ENCODE measurements around the gene SLC25A47. TPM values are rescaled to one million over a fixed set of nuclear protein-coding genes. Genes with fewer than 3 reads are reported as not detected.

The SLC25A47 gene
- total RNA-seq, 1 experiment from 2014 or later = not detected

GRCh38 chr14:100323942-100324307 lies 786 bp downstream of the SLC25A47 start:
- ATAC-seq (no peak), DNase-seq (ENCODE audit: low spot score) (no peak)
- Mint-ChIP-seq H3K4me1 (peaks cover 3% of the 10 kb centered on the region; the same call in 1 of the 2 replicates), H3K4me3 (no peak overlapping the region), H3K27ac (no peak overlapping the region), H3K36me3 (no peaks in the 10 kb centered on the region), H3K9me3 (no peaks in the 10 kb centered on the region), H3K27me3 (ENCODE audit: low read depth) (no peaks in the 10 kb centered on the region)
- TF ChIP-seq EMX1 (CRISPR knock-in tag; IDR thresholded peaks at IDR 0.05) = no peak
- no peak for TF ChIP-seq CREB1 (CRISPR knock-in tag; IDR thresholded peaks at IDR 0.05)
- TF ChIP-seq USF1 (CRISPR knock-in tag; IDR thresholded peaks at IDR 0.05) = no peak
- TF ChIP-seq GABPB1 (CRISPR knock-in tag; IDR thresholded peaks at IDR 0.05) = no peak
- no peak for TF ChIP-seq JUN (CRISPR knock-in tag; IDR thresholded peaks at IDR 0.05)
- TF ChIP-seq CBFB (CRISPR knock-in tag; IDR thresholded peaks at IDR 0.05; ENCODE audit: low read depth) = no peak
- TF ChIP-seq MLX (CRISPR knock-in tag; IDR thresholded peaks at IDR 0.05) = no peak
- TF ChIP-seq ELF4 (CRISPR knock-in tag; IDR thresholded peaks at IDR 0.05; ENCODE audit: low read depth) = no peak
- TF ChIP-seq PREB (CRISPR knock-in tag; IDR thresholded peaks at IDR 0.05; ENCODE audit: borderline replicate concordance) = no peak
- TF ChIP-seq, protein P1, sequence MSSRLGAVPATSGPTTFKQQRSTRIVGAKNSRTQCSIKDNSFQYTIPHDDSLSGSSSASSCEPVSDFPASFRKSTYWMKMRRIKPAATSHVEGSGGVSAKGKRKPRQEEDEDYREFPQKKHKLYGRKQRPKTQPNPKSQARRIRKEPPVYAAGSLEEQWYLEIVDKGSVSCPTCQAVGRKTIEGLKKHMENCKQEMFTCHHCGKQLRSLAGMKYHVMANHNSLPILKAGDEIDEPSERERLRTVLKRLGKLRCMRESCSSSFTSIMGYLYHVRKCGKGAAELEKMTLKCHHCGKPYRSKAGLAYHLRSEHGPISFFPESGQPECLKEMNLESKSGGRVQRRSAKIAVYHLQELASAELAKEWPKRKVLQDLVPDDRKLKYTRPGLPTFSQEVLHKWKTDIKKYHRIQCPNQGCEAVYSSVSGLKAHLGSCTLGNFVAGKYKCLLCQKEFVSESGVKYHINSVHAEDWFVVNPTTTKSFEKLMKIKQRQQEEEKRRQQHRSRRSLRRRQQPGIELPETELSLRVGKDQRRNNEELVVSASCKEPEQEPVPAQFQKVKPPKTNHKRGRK (CRISPR knock-in tag; IDR thresholded peaks at IDR 0.05; ENCODE audit: borderline replicate concordance) = no peak
- no peak for TF ChIP-seq FOXP4 (CRISPR knock-in tag; IDR thresholded peaks at IDR 0.05)
- TF ChIP-seq, protein P2, sequence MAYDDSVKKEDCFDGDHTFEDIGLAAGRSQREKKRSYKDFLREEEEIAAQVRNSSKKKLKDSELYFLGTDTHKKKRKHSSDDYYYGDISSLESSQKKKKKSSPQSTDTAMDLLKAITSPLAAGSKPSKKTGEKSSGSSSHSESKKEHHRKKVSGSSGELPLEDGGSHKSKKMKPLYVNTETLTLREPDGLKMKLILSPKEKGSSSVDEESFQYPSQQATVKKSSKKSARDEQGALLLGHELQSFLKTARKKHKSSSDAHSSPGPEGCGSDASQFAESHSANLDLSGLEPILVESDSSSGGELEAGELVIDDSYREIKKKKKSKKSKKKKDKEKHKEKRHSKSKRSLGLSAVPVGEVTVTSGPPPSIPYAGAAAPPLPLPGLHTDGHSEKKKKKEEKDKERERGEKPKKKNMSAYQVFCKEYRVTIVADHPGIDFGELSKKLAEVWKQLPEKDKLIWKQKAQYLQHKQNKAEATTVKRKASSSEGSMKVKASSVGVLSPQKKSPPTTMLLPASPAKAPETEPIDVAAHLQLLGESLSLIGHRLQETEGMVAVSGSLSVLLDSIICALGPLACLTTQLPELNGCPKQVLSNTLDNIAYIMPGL (CRISPR knock-in tag; IDR thresholded peaks at IDR 0.05) = no peak
- CTCF ChIA-PET = no interaction called here
- POLR2A ChIA-PET = no interaction called here

DNA sequence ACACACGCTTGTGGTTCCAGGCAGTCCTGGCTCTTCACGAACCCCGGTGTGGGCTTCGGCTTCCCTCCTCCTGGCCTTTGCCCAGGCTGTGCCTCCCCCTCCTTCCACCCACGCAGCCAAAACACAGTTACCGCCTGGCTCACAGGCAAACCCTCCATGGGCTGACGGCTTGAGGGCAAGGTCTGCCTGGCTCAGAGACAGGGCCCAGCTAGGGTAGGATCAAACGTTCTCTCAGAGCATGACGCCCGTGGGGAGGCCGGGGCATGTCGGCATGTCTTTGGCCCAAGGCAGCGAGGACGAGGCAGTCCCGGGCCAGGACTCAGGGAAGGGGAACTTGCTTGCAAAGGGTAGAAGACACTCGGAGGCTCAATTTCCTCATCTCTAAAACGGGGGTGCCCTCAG lies 2.1 kb downstream of the SLC25A47 start:
- no peak for TF ChIP-seq ELF4 (CRISPR knock-in tag; IDR thresholded peaks at IDR 0.05; ENCODE audit: low read depth)
- TF ChIP-seq, protein P3, sequence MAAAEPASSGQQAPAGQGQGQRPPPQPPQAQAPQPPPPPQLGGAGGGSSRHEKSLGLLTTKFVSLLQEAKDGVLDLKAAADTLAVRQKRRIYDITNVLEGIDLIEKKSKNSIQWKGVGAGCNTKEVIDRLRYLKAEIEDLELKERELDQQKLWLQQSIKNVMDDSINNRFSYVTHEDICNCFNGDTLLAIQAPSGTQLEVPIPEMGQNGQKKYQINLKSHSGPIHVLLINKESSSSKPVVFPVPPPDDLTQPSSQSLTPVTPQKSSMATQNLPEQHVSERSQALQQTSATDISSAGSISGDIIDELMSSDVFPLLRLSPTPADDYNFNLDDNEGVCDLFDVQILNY (CRISPR knock-in tag; IDR thresholded peaks at IDR 0.05) = no peak
- TF ChIP-seq FOXJ3 (CRISPR knock-in tag; IDR thresholded peaks at IDR 0.05; ENCODE audit: borderline replicate concordance) = no peak
- TF ChIP-seq SOX15 (CRISPR knock-in tag; IDR thresholded peaks at IDR 0.05) = no peak
- no peak for TF ChIP-seq CBFB (CRISPR knock-in tag; IDR thresholded peaks at IDR 0.05; ENCODE audit: low read depth)
- no peak for TF ChIP-seq STAT6 (CRISPR knock-in tag; conservative IDR thresholded peaks at IDR 0.05; ENCODE audit: low read depth)
- no peak for TF ChIP-seq KAT7 (CRISPR knock-in tag; IDR thresholded peaks at IDR 0.05; ENCODE audit: borderline replicate concordance)
- TF ChIP-seq OVOL2 (CRISPR knock-in tag; IDR thresholded peaks at IDR 0.05; ENCODE audit: borderline replicate concordance) = no peak
- TF ChIP-seq GTF2I (CRISPR knock-in tag; conservative IDR thresholded peaks at IDR 0.05) = no peak
- TF ChIP-seq ZNF121 (CRISPR knock-in tag; IDR thresholded peaks at IDR 0.05) = no peak
- TF ChIP-seq CREB1 (CRISPR knock-in tag; IDR thresholded peaks at IDR 0.05) = no peak
- no peak for TF ChIP-seq ZNF423 (CRISPR knock-in tag; IDR thresholded peaks at IDR 0.05)
- no peak for TF ChIP-seq HMGA2 (CRISPR knock-in tag; IDR thresholded peaks at IDR 0.05)
- Mint-ChIP-seq H3K27ac (no peak overlapping the region), H3K4me3 (no peak overlapping the region), H3K27me3 (ENCODE audit: low read depth) (no peaks in the 10 kb centered on the region), H3K9me3 (no peaks in the 10 kb centered on the region), H3K4me1 (peaks cover 3% of the 10 kb centered on the region; the same call in 1 of the 2 replicates), H3K36me3 (no peaks in the 10 kb centered on the region)
- no peak for ATAC-seq
- ChIA-PET CTCF (no interaction called here), POLR2A (no interaction called here)
- no peak for DNase-seq (ENCODE audit: low spot score)
